ENCODE results near the gene EIF4E1B. TPM values are rescaled to one million over a fixed set of nuclear protein-coding genes. Genes with fewer than 3 reads are reported as not detected.

Gene EIF4E1B
- total and polyA plus RNA-seq, 4 donors: not detected

DNA sequence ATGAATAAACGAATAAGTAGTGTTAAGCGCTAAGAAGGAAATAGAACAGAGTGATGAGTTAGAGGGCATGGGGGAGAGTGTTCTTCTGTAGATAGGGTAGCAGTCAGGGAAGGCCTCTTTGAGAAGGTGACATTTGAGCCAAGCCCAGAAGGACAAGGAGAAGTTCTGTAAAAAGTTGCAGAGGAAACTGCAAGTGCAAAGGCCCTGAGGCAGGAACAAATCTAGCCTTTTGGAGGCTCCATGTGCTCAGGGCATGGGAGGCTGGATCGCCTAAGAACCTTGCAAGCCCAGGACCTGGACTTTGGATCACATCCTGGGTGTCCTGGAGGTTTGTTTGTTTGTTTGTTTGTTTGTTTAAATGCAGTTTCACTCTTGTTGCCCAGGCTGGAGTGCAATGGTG, 8.0 kb downstream of the EIF4E1B start:
- no peaks in the 10 kb centered on the region for H3K4me1 ChIP-seq (ENCODE audit: control insufficient read depth in 4 of 4, insufficient read depth in 4 of 4, low read length in 3 of 4)
- TF ChIP-seq, protein P1, sequence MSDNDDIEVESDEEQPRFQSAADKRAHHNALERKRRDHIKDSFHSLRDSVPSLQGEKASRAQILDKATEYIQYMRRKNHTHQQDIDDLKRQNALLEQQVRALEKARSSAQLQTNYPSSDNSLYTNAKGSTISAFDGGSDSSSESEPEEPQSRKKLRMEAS (IDR thresholded peaks at IDR 0.05): no peak
- TF ChIP-seq, protein P2, sequence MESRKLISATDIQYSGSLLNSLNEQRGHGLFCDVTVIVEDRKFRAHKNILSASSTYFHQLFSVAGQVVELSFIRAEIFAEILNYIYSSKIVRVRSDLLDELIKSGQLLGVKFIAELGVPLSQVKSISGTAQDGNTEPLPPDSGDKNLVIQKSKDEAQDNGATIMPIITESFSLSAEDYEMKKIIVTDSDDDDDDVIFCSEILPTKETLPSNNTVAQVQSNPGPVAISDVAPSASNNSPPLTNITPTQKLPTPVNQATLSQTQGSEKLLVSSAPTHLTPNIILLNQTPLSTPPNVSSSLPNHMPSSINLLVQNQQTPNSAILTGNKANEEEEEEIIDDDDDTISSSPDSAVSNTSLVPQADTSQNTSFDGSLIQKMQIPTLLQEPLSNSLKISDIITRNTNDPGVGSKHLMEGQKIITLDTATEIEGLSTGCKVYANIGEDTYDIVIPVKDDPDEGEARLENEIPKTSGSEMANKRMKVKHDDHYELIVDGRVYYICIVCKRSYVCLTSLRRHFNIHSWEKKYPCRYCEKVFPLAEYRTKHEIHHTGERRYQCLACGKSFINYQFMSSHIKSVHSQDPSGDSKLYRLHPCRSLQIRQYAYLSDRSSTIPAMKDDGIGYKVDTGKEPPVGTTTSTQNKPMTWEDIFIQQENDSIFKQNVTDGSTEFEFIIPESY (IDR thresholded peaks at IDR 0.05): no peak
- no peak for TF ChIP-seq JUND (IDR thresholded peaks at IDR 0.05)
- no peak for TF ChIP-seq RAD21 (IDR thresholded peaks at IDR 0.05)
- TF ChIP-seq YY1 (IDR thresholded peaks at IDR 0.05): no peak
- no peak for TF ChIP-seq REST (IDR thresholded peaks at IDR 0.05)
- TF ChIP-seq, protein P3, sequence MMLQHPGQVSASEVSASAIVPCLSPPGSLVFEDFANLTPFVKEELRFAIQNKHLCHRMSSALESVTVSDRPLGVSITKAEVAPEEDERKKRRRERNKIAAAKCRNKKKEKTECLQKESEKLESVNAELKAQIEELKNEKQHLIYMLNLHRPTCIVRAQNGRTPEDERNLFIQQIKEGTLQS (IDR thresholded peaks at IDR 0.05): no peak
- H3K9ac ChIP-seq (ENCODE audit: low read depth in 1 of 2, low read length in 2 of 2): no peak overlapping the region
- H3K36me3 ChIP-seq (ENCODE audit: control insufficient read depth in 4 of 4, insufficient read depth in 3 of 4, low read depth in 1 of 4, low read length in 3 of 4): no peaks in the 10 kb centered on the region
- DNase-seq (ENCODE audit: low spot score): no peak
- H3K4me3 ChIP-seq (ENCODE audit: low read depth in 1 of 3, low read length in 3 of 3): no peak overlapping the region
- H3K9me3 ChIP-seq (ENCODE audit: control insufficient read depth in 4 of 4, low read length in 3 of 4): no peaks in the 10 kb centered on the region
- WGBS: 95% methylated on average over 3 of the region's 3 CpGs
- no peak overlapping the region for H3K27ac ChIP-seq (ENCODE audit: low read depth in 1 of 2, low read length in 2 of 2)
- H3K27me3 ChIP-seq (ENCODE audit: control insufficient read depth in 4 of 4, insufficient read depth in 4 of 4, low read length in 3 of 4): peaks cover 0 to 3% (median 1%) of the 10 kb centered on the region in 4 donors

DNA sequence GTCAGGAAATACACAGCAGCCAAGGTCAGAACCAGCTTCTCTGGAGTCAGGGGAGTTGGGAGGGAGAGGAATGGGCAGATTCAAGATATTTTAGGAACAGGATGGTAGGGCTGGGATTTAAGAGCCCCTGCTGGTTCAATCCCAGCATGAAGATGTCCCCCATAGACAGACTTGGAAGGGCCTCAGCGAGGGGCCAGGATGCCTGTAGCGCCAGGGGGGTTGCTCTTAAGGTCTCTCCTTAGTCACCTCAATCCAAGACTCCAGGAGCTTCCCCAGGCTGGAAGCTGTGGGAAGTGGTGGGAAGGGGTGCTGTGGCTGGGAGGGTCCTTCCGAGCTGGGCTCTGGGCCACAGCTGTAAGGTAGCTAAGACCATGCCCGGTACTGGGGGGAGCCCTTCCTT, 8.7 kb downstream of the EIF4E1B start:
- H3K4me3 ChIP-seq (ENCODE audit: low read depth in 1 of 3, low read length in 3 of 3): no peak overlapping the region
- H3K27me3 ChIP-seq (ENCODE audit: control insufficient read depth in 4 of 4, insufficient read depth in 4 of 4, low read length in 3 of 4): peaks cover 0 to 3% (median 1%) of the 10 kb centered on the region in 4 donors
- H3K27ac ChIP-seq (ENCODE audit: low read depth in 1 of 2, low read length in 2 of 2): no peak overlapping the region
- H3K9me3 ChIP-seq (ENCODE audit: control insufficient read depth in 4 of 4, low read length in 3 of 4): no peaks in the 10 kb centered on the region
- H3K36me3 ChIP-seq (ENCODE audit: control insufficient read depth in 4 of 4, insufficient read depth in 3 of 4, low read depth in 1 of 4, low read length in 3 of 4): no peaks in the 10 kb centered on the region
- TF ChIP-seq REST (IDR thresholded peaks at IDR 0.05): no peak
- TF ChIP-seq TAF1 (conservative IDR thresholded peaks at IDR 0.05): no peak
- no peak for TF ChIP-seq CTCF (IDR thresholded peaks at IDR 0.05; ENCODE audit: low read depth, low read length, missing input control)
- TF ChIP-seq EGR1 (IDR thresholded peaks at IDR 0.05; ENCODE audit: low read depth in 2 of 2): no peak
- no peak for TF ChIP-seq SP1 (IDR thresholded peaks at IDR 0.05)
- TF ChIP-seq, protein P3 (IDR thresholded peaks at IDR 0.05): no peak
- TF ChIP-seq RXRA (IDR thresholded peaks at IDR 0.05): no peak
- no peak for TF ChIP-seq FOXA1 (IDR thresholded peaks at IDR 0.05)
- DNase-seq (ENCODE audit: low spot score): no peak
- 55% methylated on average over 4 of the region's 4 CpGs for WGBS
- no peak overlapping the region for H3K9ac ChIP-seq (ENCODE audit: low read depth in 1 of 2, low read length in 2 of 2)
- no peaks in the 10 kb centered on the region for H3K4me1 ChIP-seq (ENCODE audit: control insufficient read depth in 4 of 4, insufficient read depth in 4 of 4, low read length in 3 of 4)

Data from liver (tissue), 9 donors.